GM21526 (cell line): Measurements from ENCODE around the gene ANKRD61.
"Not testable (repeated sequence)": the region's sequence is repeated elsewhere in the genome, so short reads cannot be mapped to it uniquely, and the experiment has no call there.

Experiments used
- ATAC-seq: cut with Tn5 transposase; IDR thresholded peaks from one replicate; pipeline ENCODE4 v1.9.1; 2021; ENCODE audit warnings: moderate library complexity; ENCODE audit not compliant: unreplicated experiment, low FRiP score

Gene ANKRD61

DNA sequence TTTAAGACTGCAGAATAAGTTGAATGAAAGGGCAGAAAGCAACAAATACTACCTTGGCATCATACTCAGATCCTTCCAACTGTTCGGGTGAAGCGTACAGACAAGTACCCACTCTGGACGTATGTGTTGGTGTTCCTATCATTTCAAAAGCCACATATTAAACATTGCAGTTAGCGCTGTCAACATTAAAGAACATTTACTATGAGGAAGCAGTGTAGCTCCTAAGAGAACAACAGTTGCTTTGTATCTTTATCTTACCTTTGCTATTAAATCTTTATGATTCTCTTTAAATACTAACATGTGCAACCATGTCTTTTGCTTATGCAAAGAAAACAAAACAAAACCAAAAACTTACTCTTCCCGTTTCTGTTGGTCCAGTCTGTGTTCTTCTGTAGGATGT lies 2.6 kb upstream of the ANKRD61 start:
- ATAC-seq = no peak

GRCh38 chr7:6031567-6031966 lies 391 bp downstream of the ANKRD61 start:
- ATAC-seq = no peak

DNA sequence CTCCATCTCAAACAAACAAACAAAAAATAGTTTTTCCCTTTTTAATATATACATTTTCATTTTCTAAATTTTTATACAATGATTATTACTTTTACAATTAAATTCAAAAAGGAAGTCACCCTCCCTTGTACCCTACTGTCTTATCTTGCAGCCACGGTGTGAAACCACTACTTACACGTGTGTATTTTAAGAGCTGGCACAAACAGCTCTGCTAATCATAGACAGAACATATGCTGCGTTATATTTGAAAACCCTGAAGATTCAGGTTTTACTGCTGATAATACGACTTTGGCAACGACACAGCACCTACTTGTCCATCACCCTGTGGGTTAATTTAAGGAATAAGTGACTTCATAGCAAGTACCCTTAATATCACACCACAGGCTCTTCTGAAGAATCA lies 991 bp downstream of the ANKRD61 start:
- ATAC-seq = no peak

DNA sequence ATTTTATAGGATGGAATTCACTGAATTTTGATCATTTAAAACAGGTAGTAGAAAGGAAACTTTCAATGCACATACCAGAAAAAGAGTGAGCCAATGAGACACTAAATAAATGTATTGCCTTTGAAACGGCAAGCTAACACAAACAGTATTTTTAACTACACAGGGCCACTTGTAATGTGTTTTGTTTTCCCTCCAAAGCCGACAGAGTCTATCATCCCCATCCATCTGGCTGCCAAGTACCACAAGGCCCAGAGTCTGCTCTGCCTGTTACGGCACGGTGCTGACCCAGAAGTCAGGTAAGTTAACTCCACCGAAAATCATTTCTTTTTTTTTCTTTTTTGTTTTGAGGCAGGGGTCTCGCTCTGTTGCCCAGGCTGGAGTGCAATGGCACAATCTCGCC lies 1.5 kb downstream of the ANKRD61 start:
- no peak for ATAC-seq

DNA sequence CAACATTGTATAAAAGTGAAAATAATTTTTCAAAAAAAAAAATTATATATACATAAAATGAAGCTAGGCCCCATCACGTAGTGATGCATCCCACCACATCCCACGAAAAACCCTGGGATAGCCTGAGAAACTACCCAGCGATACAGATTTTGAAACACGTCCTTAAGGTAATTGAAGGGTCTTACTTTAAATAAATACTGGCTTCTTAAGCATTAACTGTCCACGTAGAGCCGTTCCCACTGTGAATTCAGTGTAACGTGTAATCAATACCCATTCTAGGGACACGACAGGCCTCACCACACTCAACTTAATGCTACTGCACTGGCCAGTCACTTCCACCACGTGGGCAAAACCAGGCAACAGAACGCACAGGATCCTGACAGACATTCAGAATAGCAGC lies 4.0 kb downstream of the ANKRD61 start:
- no peak for ATAC-seq

DNA sequence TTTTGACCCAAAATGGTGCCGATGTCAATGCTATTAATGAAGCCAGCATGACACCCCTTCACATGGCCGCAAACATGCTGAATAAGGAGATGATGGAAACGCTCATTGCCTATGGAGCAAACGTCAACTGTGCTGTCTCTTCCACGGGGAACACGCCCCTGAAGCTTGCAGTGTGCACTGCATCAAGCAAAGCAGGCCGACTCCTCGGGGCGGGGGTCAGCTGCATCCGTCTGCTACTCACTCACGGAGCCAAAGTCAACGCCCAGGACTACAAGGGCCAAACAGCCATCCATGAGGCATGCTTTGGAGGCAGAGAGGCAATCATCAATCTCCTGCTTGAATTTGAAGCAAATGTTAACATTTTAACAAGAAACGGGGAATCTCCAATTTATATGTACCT lies 4.5 kb downstream of the ANKRD61 start:
- no peak for ATAC-seq

GRCh38 chr7:6049780-6050179 lies 18.6 kb downstream of the ANKRD61 start:
- no peak for ATAC-seq

DNA sequence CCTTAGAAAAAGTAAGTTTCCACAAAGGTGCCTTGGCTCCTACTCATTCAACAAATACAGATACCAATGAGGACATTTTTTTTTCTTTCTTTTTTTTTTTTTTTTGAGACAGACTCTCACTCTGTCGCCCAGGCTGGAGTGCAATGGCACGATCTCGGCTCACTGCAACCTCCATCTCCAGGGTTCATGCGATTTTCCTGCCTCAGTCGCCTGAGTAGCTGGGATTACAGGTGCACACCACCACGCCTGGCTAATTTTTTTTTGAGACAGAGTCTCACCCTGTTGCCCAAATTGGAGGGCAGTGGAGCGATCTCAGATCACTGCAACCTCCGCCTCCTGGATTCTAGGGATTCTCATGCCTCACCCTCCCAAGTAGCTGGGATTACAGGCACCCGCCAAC lies 20.0 kb downstream of the ANKRD61 start:
- ATAC-seq = not testable (repeated sequence)

GRCh38 chr7:6056616-6057015 lies 25.4 kb downstream of the ANKRD61 start:
- no peak for ATAC-seq

- ATAC-seq = no peak
Observed at GRCh38 chr7:6057316-6058129, 26.3 kb downstream of the ANKRD61 start.

DNA sequence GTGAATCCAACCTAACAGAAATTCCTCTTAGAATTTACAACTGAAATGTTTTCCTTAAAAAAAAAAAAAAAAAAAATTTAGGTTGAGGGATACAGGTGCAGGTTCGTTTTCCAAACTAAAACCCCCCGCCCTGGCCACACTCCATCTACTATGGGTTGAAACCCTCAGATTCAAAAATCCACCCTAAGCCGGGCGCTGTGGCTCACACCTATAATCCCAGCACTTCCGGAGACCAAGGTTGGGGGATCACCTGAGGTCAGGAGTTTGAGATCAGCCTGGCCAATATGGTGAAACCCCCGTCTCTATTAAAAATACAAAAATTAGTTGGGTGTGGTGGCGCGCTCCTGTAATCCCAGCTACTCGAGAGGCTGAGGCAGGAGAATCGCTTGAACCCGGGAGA lies 28.8 kb downstream of the ANKRD61 start:
- ATAC-seq = not testable (repeated sequence)

GRCh38 chr7:6071406-6071805 lies 40.2 kb downstream of the ANKRD61 start:
- no peak for ATAC-seq

- no peak for ATAC-seq
Observed at GRCh38 chr7:6074612-6075380, 43.6 kb downstream of the ANKRD61 start.

DNA sequence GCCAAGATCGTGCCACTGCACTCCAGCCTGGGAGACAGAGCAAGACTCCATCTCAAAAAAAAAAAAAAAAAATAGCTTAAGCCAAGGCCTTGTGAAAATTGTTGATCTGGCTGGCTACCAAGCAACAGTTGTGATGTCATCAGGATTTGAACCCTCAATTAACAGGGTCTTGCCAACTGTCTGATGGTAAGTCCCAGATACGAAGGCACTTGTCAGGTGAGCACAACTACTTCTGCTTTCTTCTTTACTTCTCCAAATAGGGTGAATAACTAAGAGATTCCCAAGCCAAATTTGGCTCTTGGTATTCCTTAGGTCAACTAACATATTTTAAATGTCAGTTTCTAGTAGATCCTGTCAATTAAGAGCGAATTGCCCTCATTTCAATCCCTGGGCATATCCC lies 47.4 kb downstream of the ANKRD61 start:
- no peak for ATAC-seq

DNA sequence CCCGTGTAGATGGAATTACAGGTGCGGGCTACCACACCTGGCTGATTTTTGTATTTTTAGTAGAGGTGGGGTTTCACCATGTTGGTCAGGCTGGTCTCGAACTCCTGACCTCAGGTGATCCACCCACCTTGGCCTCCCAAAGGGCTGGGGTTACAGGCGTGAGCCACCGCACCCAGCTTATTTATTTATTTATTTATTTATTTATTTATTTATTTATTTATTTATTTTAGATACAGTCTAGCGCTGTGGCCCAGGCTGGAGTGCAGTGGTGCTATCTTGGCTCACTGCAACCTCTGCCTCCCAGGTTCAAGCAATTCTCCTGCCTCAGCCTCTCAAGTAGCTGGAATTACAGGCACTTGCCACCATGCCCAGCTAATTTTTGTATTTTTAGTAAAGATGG lies 51.9 kb downstream of the ANKRD61 start:
- ATAC-seq = not testable (repeated sequence)
